Neuronal stem cell (in vitro differentiated cells): ENCODE measurements around the gene SH2D6.
"Not testable (repeated sequence)": the region's sequence is repeated elsewhere in the genome, so short reads cannot be mapped to it uniquely, and the experiment has no call there.

Experiments used
- DNase-seq: peaks from one replicate; pipeline ENCODE4 v3.0.0-alpha.2; 2013; ENCODE audit warnings: low spot score
- H2AFZ ChIP-seq: one replicate; pipeline ENCODE4 v1.6.1; 2013; ENCODE audit warnings: mild to moderate bottlenecking, low read length, inconsistent platforms
- H2AK5ac ChIP-seq: 2 replicates; pipeline ENCODE4 v1.6.1; 2013; ENCODE audit warnings: low read depth, mild to moderate bottlenecking, inconsistent platforms, low read length, moderate library complexity, mixed read lengths
- H2BK120ac ChIP-seq: 2 replicates; pipeline ENCODE4 v1.6.1; 2013; ENCODE audit warnings: low read depth, mild to moderate bottlenecking, inconsistent platforms, low read length, moderate library complexity, mixed read lengths
- H2BK12ac ChIP-seq: one replicate; pipeline ENCODE4 v1.6.1; 2013; ENCODE audit warnings: low read length, inconsistent platforms
- H2BK15ac ChIP-seq: 2 replicates; pipeline ENCODE4 v1.6.1; 2013; ENCODE audit warnings: mild to moderate bottlenecking, low read length, inconsistent platforms, mixed read lengths
- H2BK5ac ChIP-seq: one replicate; pipeline ENCODE4 v1.6.1; 2013; ENCODE audit warnings: inconsistent platforms, mild to moderate bottlenecking, low read length, moderate library complexity
- H3K14ac ChIP-seq: one replicate; pipeline ENCODE4 v1.6.1; 2013; ENCODE audit warnings: low read length, inconsistent platforms
- H3K18ac ChIP-seq: 2 replicates; pipeline ENCODE4 v1.6.1; 2013; ENCODE audit warnings: low read length, inconsistent platforms
- H3K23ac ChIP-seq: 2 replicates; pipeline ENCODE4 v1.6.1; 2013; ENCODE audit warnings: low read depth, mild to moderate bottlenecking, mixed read lengths, low read length, inconsistent platforms; ENCODE audit not compliant: poor library complexity
- H3K27ac ChIP-seq: replicated peaks from 3 replicates; pipeline ENCODE4 v1.5.1; 2013; ENCODE audit warnings: low read length, inconsistent platforms
- H3K27me3 ChIP-seq, 3 experiments: 2 replicates each; pipeline ENCODE4 v1.6.1; 2013; ENCODE audit warnings: low read length in 3 of 3, mild to moderate bottlenecking in 2 of 3, inconsistent platforms in 1 of 3, low read depth in 1 of 3, mixed read lengths in 1 of 3, moderate library complexity in 1 of 3; ENCODE audit not compliant: control insufficient read depth in 3 of 3, insufficient read depth in 3 of 3
- H3K36me3 ChIP-seq, 2 donors: replicated peaks in 1 of 2; 2 replicates each; pipeline ENCODE4 v1.6.1; 2013; ENCODE audit warnings: low read length in 2 of 2; ENCODE audit not compliant: control insufficient read depth in 2 of 2, insufficient read depth in 2 of 2
- H3K4ac ChIP-seq: 2 replicates; pipeline ENCODE4 v1.6.1; 2013; ENCODE audit warnings: inconsistent platforms, mild to moderate bottlenecking, low read length, moderate library complexity
- H3K4me1 ChIP-seq, 2 donors: 1 replicate in 1 of 2; 2 replicates in 1 of 2; pipeline ENCODE4 v1.6.1; 2013; ENCODE audit warnings: low read length in 2 of 2, low read depth in 1 of 2; ENCODE audit not compliant: control insufficient read depth in 2 of 2, insufficient read depth in 1 of 2
- H3K4me2 ChIP-seq: one replicate; pipeline ENCODE4 v1.6.1; 2013; ENCODE audit warnings: mild to moderate bottlenecking, low read length, inconsistent platforms; ENCODE audit not compliant: insufficient read depth, poor library complexity, severe bottlenecking
- H3K4me3 ChIP-seq, 2 donors: 2 replicates each; pipeline ENCODE4 v1.5.1; 2013; ENCODE audit warnings: low read length in 2 of 2, mild to moderate bottlenecking in 2 of 2, inconsistent platforms in 1 of 2, moderate library complexity in 1 of 2
- H3K79me1 ChIP-seq: one replicate; pipeline ENCODE4 v1.6.1; 2013; ENCODE audit warnings: low read depth, mild to moderate bottlenecking, inconsistent platforms, low read length, moderate library complexity
- H3K9ac ChIP-seq: one replicate; pipeline ENCODE4 v1.6.1; 2013; ENCODE audit warnings: mild to moderate bottlenecking, low read depth, low read length, inconsistent platforms; ENCODE audit not compliant: poor library complexity
- H3K9me3 ChIP-seq, 2 donors: replicated peaks in 1 of 2; 2 replicates each; pipeline versions ENCODE3 to v1.6.1; 2013; ENCODE audit warnings: low read length in 2 of 2, mild to moderate bottlenecking in 2 of 2, inconsistent platforms in 1 of 2, low read depth in 1 of 2, mixed read lengths in 1 of 2, moderate library complexity in 1 of 2; ENCODE audit not compliant: control insufficient read depth in 2 of 2, insufficient read depth in 1 of 2
- H4K8ac ChIP-seq: one replicate; pipeline ENCODE4 v1.6.1; 2013; ENCODE audit warnings: low read depth, mild to moderate bottlenecking, inconsistent platforms, low read length, moderate library complexity
- H4K91ac ChIP-seq: one replicate; pipeline ENCODE4 v1.6.1; 2013; ENCODE audit warnings: low read length, low read depth, mild to moderate bottlenecking, inconsistent platforms; ENCODE audit not compliant: poor library complexity
- WGBS, 2 donors: extraction: QIAGEN DNeasy Blood & Tissue Kit; methylation state at CpG; one replicate each; pipeline ENCODE4 v1.1.7; 2013; ENCODE audit warnings: missing lambda C conversion rate in 2 of 2, mixed read lengths in 1 of 2; ENCODE audit not compliant: insufficient read length in 2 of 2, insufficient replicate concordance in 1 of 2; ENCODE audit errors: extremely low coverage in 2 of 2; 5-methylcytosine and 5-hydroxymethylcytosine counted together

SH2D6 gene

GRCh38 chr2:85438201-85439024 is 19.9 kb downstream of the SH2D6 start:
- DNase-seq = no peak
- Histone ChIP-seq H3K36me3 (no peaks in the 10 kb centered on the region), H2BK12ac (no peak overlapping the region), H3K23ac (no peak overlapping the region), H3K4me3 (no peak overlapping the region), H2AK5ac (peak overlapping the region; percentile 93), H2BK15ac (peak overlapping the region; percentile 18), H2BK120ac (peak overlapping the region; percentile 39), H3K9me3 (no peaks in the 10 kb centered on the region), H3K4me1 (peaks cover 7 to 16% of the 10 kb centered on the region in 2 donors), H4K8ac (no peak overlapping the region), H3K9ac (no peak overlapping the region), H3K27ac (no peak overlapping the region), H3K27me3 (peaks cover 0 to 18% (median 0%) of the 10 kb centered on the region in 3 experiments), H3K14ac (peak overlapping the region; percentile 48), H3K18ac (peak overlapping the region; percentile 90), H2BK5ac (peak overlapping the region; percentile 31), H2AFZ (peak overlapping the region; percentile 68), H4K91ac (peak overlapping the region; percentile 18), H3K4ac (peak overlapping the region; percentile 24), H3K4me2 (peak overlapping the region; percentile 75), H3K79me1 (no peaks in the 10 kb centered on the region)
- no CpG with 5 or more reads among the region's 19 CpGs for WGBS, 2 donors

- no peak overlapping the region for H3K27ac ChIP-seq
Observed at GRCh38 chr2:85439025-85439472, 20.5 kb downstream of the SH2D6 start.

GRCh38 chr2:85439569-85439968 is 21.1 kb downstream of the SH2D6 start:
- not testable (repeated sequence) for H3K9me3 ChIP-seq, H2AFZ ChIP-seq, H2BK5ac ChIP-seq, DNase-seq, H2BK12ac ChIP-seq, H2AK5ac ChIP-seq, H4K91ac ChIP-seq, H3K79me1 ChIP-seq, H3K36me3 ChIP-seq, H3K14ac ChIP-seq, H4K8ac ChIP-seq, H3K9ac ChIP-seq, H2BK120ac ChIP-seq, H3K4ac ChIP-seq, H3K27ac ChIP-seq, H3K4me3 ChIP-seq, H3K4me2 ChIP-seq, H2BK15ac ChIP-seq, H3K23ac ChIP-seq
- no CpG with 5 or more reads among the region's 9 CpGs for WGBS, 2 donors
- peaks cover 3 to 14% of the 10 kb centered on the region in 2 donors for H3K4me1 ChIP-seq
- H3K18ac ChIP-seq = peak overlapping the region; percentile 21
- H3K27me3 ChIP-seq = peaks cover 0 to 18% (median 2%) of the 10 kb centered on the region in 3 experiments

More at GRCh38 chr2:85439025-85439472, 20.5 kb downstream of the SH2D6 start:
- Histone ChIP-seq H4K8ac (no peak overlapping the region), H3K9ac (no peak overlapping the region), H3K27me3 (peaks cover 0 to 18% (median 0%) of the 10 kb centered on the region in 3 experiments), H2BK15ac (peak overlapping the region; percentile 18), H3K23ac (no peak overlapping the region), H3K18ac (no peak overlapping the region), H2BK120ac (no peak overlapping the region), H3K14ac (no peak overlapping the region), H3K4ac (no peak overlapping the region), H3K9me3 (no peaks in the 10 kb centered on the region), H3K4me3 (no peak overlapping the region), H2AFZ (no peak overlapping the region), H2AK5ac (no peak overlapping the region), H3K4me2 (no peak overlapping the region), H2BK12ac (no peak overlapping the region), H2BK5ac (no peak overlapping the region), H3K79me1 (no peaks in the 10 kb centered on the region), H4K91ac (no peak overlapping the region), H3K36me3 (no peaks in the 10 kb centered on the region), H3K4me1 (peaks cover 3 to 14% of the 10 kb centered on the region in 2 donors)
- DNase-seq = no peak
- no CpG with 5 or more reads among the region's 6 CpGs for WGBS, 2 donors

GRCh38 chr2:85439986-85440385 is 21.5 kb downstream of the SH2D6 start:
- Histone ChIP-seq H3K27ac (no peak overlapping the region), H3K4me3 (no peak overlapping the region), H2AFZ (no peak overlapping the region), H2BK5ac (no peak overlapping the region), H4K91ac (no peak overlapping the region), H3K4me1 (peaks cover 3 to 14% of the 10 kb centered on the region in 2 donors), H3K4me2 (no peak overlapping the region), H3K14ac (no peak overlapping the region), H2BK120ac (no peak overlapping the region), H2AK5ac (no peak overlapping the region), H3K23ac (no peak overlapping the region), H3K36me3 (no peaks in the 10 kb centered on the region), H2BK15ac (no peak overlapping the region), H3K18ac (no peak overlapping the region), H3K79me1 (no peaks in the 10 kb centered on the region), H3K27me3 (peaks cover 0 to 18% (median 2%) of the 10 kb centered on the region in 3 experiments), H3K4ac (no peak overlapping the region), H4K8ac (no peak overlapping the region), H3K9ac (no peak overlapping the region), H3K9me3 (no peaks in the 10 kb centered on the region), H2BK12ac (no peak overlapping the region)
- no CpG with 5 or more reads among the region's 7 CpGs for WGBS, 2 donors
- no peak for DNase-seq
